GM20431 (cell line): ENCODE measurements around the gene LRRC72.
"Not testable (repeated sequence)": the region's sequence is repeated elsewhere in the genome, so short reads cannot be mapped to it uniquely, and the experiment has no call there.

Experiments used
- in situ Hi-C: fragments of 300-500 bp; cut with MseI, MboI; formaldehyde crosslinking; loops from one replicate; pipeline ENCODE4 v1.15.0; 2020; ENCODE audit warnings: low sequenced_read_pairs; ENCODE audit not compliant: unreplicated experiment

Gene LRRC72

DNA sequence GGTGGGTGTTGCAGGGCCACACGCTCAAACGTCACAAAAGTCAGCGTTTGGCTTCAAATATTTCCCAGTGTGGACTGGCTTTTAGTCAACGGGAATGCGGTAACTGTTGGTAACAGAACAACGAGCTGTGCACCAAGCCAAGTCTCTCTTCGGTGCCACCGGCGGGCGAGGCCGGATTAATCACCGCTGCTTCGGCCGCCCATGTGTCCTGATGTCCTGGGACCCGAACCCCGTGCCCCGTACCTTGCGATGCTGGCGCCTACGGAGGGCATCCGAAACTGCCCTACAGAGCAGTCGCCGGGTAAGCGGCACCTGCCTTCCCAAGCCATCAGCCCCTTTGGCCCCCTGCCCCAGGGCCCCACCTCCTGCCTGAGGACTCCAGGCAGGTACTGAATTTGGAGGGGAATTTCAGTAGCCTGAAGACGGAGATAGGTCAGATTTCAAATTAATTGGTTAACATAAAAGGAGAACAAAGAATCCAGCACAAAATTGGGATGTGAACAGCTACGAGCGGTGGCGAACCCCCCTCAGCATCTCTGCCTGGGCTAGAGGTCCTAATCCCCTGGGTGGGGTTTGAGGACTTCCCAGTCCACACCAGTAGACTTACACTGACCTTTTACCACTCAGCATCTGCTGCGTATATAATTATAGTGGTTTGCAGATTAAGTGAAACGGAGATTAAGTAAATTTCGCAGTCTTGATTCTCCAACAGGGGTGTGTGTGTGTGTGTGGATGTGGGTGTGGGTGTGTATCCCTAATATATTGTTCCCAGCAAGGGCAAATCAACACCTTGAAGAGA, at the start of gene LRRC72:
Gene LRRC72, plus strand, starts transcription at position 84 of the 799 bp plus-strand sequence. Its CDS starts 128 bp downstream, at position 212.
- in situ Hi-C loops, result no loop called here

DNA sequence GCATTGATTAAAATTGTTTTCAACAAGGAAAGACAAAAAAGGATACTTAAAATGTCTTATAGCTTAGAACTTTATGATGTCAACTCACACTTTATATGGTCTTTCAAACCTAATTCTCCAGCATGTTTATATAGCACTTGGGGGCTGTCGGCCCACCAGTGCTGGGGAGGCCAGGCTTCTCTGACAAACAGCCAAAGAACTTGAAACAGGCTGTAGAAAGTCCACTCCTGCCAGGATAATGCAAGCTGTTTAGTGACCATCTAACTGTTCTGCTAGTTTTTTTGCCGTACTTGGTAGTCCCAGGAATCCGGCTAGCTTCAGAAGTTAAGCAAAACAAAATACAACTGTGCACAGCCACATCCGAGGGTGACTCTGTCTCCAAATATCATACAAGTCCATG, 47.5 kb upstream of the LRRC72 start:
- in situ Hi-C loops, result no loop called here

DNA sequence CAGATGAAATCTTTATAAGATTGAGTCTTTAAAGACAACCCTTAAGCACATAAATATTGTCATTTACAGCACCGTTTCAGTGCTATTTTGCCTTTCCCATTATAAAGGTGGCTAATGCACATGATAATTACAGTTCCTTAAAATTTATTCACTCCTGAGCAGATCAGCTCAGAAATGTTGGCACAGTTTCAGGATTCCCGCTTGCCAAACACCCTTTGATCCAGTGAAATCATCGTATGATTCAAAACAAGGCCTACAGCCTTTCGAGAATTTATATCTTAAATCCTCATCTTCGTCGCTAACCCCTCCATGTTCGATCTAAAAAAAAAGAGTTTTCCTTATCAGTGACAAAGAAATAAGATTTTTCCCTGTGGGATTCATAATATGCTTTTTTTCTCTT, 47.0 kb upstream of the LRRC72 start:
- in situ Hi-C loops, result no loop called here

DNA sequence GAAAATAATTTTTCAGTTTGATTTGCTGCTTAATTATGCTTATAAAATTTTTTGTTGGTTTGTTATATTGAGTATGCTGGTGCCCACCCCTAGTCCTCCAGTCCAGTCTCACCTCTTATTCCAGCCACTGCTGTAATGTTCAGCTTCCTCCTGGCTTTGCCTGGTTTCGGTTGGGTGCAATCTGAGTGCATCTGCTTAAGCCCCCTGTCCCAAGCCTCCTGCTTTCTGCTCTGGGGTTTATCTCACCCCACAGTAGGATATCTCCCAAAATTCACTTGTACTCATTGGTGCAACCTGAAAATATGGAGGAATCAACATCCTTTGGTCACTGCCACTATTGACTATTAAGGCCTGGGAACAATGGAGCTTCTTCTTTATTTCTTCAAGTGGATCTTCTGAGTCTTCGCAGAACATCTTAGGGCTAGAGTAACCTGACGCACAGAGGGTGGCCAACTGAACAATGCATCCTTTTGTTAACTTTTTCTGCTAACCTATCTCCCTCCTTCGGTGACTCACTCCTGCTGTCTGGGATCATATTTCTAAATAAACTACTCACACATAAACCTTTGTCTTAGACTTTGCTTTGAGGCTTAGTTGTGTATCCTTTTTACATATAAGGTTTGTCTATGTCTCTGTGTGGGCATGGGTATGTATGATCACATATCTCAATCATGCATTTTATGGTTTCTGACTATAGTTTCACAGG, 42.0 kb upstream of the LRRC72 start:
- in situ Hi-C loops, result no loop called here

DNA sequence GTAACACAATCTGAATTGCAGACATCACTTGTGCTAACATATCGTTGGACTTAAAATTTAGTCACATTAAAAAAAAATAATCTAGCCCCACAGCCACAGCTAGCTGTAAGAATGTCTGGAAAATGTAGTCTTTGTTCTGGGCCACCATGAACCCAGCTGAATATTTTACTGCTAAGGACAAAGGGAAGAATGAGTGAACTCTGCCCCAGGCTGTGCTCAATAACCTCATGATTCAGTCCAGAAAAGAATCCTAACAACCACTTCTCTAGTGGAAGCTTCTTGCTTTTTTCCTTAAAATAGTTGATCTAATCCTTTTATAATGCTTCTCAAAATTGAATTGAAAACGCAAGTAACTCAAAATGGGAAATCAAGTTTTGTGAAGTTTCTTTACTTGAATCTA, 35.5 kb upstream of the LRRC72 start:
- in situ Hi-C loops, result no loop called here

DNA sequence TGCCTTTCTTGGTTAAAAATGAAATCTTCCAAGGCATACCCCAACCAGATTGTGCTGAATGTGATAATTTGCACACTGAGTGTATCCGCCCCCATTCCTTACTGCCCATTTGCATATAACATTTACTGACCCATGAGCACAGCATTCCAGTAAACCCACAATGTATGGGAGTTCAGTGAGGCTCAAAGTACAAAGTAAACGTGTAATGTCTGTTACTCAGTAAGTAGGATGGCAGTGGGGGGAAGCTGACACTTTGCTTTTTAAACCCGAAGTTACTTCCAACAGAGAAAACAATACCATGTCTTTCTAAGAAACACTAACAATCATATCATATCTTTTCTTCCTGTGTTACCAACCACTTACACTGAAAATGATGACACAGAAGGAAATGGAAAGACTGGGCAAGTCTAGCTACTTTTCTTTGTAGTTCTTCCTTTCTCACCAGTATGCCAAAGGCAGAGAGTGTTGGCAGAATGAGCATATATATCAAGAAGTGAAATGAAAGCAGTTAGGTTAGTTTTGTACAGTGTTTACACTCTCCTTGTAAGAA, 34.0 kb upstream of the LRRC72 start:
- in situ Hi-C loops, result no loop called here

DNA sequence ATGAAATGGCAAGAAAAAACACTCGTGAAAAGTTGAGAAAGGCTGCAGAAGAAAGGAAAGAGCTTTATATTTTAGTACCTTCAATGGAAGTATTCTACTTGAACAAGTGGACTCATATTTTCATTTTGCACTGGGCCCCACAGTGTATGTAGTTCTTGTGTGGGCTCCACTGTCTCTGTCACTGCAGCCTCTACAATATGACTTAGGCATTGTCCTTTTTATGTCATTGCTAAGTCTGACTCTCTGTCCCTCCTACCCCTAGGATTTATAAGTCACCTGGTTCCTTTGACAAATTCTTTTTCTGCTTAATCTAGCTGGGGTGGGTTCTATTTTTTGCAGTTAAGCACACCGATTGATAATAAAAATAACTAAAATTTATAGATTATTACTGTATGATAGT, 33.4 kb upstream of the LRRC72 start:
- in situ Hi-C loops, result no loop called here

DNA sequence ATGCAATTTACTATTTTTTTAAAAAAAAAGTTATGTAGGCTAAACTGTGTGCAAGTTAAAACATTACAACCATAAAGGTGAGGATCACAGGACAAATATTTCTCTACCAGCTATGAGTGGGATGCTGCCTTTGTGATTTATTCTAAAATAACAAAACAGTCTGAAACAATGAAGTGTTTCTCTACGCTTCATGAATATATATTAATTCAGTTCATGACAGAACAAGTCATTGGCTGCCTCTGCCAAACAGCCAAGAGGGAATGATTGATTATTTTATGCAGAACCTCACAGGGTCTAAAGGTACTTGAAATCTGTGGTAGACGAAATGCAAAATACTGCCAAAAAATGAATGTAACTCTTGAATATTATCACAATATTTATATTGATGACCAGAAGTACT, 32.1 kb upstream of the LRRC72 start:
- in situ Hi-C loops, result no loop called here

DNA sequence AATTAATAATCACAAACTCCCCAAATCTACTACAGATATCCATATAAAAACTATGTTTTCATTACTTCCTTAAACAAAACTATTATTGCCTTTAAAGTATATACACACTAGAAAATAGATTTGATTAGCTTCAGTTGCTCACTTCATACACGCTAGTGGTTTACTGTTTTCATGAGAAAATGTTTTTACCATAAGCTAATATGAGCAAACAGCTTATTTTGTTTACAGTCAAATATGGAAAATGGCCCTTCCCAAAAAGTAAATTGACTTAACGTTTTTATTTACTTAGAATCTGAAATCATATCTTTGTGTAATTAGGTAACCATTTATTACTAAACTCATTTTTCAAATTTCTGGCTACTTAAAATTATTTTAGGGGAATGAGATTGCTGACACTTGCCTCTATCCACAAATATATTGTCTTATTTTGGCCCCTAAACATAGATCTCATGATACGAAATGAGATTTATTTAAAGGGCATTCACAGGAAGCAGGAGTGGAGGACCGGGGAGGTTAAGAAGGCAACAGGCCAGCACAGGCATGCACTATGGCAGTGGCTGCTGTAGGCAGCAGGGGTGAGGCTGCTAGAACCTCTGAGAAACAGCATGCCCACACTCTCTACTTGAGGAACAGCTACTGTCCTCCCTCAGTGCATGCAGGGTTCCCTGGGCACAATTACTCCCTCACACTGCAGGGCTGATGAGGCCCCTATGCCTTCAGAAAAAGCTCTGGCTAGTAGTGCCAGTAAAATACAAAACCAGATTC, 31.5 kb upstream of the LRRC72 start:
- in situ Hi-C loops, result no loop called here

DNA sequence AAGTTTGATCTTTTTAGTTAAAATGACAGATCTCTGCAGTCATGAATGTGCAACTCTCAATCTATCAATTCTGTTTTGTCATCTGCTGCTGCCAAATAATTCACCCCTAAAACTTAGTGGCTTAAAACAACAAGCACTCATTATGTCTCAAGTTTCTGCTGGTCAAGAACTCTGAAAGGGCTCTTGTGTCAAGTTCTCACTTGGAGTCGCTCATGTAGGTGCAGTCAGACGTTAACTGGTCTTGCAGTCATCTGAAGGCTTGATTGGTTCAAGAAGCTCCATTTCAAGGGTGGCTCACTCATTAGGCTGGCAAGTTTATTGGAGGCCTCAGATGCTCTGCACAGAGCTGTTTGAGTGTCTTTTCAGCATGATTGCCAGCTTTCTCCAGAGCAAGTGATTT, 28.5 kb upstream of the LRRC72 start:
- in situ Hi-C loops, result no loop called here

DNA sequence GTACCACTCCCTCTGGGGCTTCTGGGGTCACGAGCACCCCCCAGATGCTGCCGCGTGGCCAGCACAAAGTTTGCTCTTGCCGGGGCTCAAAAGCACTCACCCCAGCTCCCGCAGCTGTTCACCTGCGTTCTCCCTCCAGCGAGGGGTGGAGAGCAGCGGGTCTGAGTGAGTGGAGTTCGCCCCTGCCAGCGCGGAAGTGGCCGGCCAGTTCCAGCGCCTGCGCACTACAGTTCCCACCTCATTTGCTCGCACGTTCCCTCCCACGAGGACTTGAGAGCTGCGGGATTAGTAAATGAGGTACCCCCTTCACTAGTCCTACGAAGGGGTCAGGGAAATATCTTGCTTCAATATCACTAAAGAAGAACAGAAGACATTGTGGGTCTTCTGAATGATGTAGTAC, 24.3 kb upstream of the LRRC72 start:
- in situ Hi-C loops, result no loop called here

DNA sequence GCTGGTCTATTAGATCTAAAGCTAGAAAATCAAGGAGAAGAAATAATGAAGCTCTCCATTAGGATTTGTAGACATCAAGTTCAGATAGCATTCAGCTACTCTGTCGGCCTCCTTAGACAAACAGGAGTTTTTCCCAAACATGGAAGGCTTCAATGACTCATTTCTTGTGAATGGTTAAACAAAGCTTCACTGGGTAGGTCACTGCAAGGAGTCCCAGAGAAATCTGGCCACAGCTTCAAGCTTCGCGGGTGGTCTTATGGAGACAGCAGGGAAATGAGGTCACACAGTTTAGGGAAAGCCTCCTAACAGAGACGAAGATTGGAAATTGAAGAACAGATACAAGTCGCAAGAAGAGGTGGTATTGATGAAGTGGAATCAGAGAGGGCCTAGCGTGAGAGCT, 22.6 kb upstream of the LRRC72 start:
- in situ Hi-C loops, result no loop called here

DNA sequence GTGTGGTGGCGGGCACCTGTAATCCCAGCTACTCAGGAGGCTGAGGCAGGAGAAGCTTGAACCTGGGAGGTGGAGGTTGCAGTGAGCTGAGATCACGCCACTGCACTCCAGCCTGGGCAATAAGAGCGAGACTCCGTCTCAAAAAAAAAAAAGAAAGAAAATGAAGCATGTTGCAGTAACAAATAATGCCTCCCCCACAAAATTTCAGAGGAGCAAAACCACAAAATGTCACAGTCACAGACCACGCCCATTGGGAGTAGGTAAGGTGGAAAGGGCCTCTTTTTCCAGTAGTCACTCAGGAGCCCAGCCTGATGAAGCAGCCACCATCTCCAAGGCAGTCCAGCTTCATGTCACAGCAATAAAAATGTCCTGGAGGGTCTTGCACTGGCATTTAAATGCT, 20.2 kb upstream of the LRRC72 start:
- in situ Hi-C loops, result not testable (repeated sequence)

DNA sequence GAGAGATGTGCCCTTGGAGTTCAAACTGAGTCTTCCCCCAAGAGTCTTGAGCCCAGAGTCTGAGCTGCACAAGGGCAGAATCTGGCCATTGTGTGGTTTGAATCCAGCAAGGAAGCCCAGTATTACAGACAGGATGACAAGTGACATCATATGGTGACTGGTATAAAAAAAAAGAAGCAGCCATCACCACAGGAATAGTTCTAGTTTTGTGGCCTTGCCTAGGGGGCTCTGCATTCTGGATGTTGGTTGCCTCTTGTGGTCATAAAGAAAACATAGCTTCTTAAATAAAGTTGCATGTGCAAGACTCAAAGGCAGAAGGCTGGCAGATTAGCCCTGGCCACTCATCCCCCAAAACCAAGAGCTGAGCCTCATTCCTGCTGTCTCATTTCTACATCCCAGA, 16.8 kb upstream of the LRRC72 start:
- in situ Hi-C loops, result no loop called here

DNA sequence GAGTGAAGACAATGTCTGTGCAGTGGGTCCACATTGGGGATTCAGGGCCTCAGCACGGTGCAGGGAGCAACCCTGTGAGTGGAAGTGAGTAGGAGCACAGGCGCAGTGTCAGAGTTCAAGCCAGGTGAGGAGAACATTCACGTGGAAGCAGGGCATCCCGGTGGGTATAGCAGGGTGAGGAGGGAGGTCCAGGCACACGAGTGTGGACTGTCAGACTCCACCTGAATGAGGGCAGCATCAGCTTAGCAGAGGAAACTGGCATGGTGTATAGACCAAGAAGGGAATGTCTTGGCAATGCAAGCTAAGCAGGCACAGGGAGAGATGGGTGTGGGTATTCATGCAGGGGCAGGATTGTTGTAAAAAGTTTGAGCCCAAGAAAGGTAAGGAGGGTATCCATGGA, 15.3 kb upstream of the LRRC72 start:
- in situ Hi-C loops, result no loop called here

DNA sequence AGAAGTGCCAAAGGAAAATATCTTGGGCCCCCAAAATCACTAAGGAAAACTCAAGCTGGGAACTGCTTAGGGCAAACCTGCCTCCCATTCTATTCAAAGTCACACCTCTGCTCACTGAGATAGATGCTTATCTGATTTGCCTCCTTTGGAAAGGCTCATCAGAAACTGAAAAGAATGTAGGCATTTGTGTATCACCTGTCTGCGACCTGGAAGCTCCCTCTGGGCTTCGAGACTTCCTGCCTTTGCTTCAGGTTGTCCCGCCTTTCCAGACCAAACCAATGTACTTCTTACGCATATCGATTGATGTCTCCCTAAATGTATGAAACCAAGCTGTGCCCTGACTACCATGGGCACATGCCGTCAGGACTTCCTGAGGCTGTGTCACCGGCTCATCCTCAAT, 14.5 kb upstream of the LRRC72 start:
- in situ Hi-C loops, result no loop called here

DNA sequence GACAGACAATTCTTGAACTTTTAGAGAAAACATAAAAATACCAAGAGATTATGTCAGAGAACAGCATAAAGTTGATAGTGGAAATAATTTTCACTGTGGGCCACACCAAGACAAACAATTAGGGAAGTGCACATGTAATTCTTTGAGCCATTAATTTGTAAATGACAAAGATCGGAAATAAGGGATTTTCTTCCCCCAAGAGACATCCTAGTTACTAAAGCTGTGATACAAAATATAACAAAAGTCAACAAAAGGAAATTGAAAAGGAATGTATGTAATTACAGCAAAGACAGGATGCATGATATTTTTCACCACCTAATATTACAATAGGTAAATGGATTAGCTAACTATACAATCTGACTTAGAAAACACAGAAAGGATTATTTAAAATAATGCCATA, 12.4 kb upstream of the LRRC72 start:
- in situ Hi-C loops, result no loop called here

DNA sequence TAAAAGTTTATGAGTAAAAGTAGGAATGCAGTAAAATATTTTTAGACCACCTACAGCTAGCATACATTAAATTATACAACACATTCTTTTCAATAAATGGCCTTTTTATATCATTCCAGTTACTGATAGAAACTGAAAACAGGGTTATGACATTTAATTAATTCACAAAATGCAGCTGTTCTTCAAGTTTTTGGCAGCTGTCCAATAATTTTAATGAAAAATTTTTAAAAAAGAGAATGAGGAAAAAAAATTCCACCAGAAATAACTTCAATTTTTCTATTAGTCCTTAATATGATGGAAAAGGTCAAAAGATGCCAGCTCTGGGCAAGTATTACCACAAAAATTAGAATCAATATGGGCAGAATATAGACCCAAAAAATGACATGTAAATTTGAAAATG, 11.9 kb upstream of the LRRC72 start:
- in situ Hi-C loops, result no loop called here

DNA sequence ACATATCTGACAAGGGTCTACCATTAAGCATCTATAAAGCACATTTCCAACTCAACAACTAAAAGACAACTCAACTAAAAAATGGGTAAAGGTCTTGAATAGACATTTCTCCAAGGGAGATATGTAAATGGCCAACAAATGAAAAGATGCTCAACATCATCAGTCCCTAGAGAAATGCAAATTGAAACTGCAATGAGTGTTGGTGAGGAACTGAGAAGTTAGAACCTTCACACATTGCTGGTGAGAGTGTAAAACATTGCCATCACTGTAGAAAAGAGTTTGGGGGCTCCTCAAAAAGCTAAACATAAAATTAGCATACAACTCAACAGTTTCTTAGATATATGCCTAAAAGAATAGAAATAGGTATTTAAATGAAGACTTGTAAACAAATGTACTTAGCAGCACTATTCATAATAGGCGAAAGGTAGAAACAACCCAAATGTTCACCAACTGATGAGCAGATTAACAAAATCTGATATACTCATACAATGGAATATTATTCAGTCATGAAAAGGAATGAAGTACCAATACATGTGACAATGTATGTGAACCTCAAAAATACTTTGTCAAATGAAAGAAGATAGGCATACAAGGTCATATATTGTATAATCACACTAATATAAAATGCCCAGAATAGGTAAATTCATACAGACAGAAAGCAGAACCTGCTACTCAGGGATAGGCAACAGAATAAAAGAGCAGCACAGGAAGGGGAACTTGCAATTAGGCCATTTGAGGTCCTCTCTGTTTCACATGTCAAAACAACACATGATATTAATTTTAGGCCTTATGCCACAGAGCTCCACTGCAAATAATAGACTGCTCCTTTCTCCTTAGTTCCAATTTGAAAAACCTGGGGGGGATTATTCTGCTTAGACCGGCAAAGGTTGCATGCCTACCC, 10.6 kb upstream of the LRRC72 start:
- in situ Hi-C loops, result no loop called here

DNA sequence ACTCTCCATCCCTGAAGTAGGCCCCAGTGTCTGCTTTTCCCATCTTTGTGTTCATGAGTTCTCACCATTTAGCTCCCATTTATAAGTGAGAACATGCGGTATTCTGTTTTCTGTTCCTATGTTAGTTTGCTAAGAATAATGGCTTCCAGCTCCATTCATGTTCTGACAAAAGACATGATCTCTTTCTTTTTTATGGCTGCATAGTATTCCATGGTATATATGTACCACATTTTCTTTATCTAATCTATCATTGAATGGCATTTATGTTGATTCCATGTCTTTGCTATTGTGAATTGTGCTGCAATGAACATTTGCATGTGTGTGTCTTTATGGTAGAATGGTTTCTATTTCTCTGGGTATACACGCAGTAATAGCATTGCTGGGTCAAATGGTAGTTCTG, 6.6 kb upstream of the LRRC72 start:
- in situ Hi-C loops, result not testable (repeated sequence)
